HG03457 (cell line): Measurements from ENCODE around the gene ANKS3.
"Not testable (repeated sequence)": the region's sequence is repeated elsewhere in the genome, so short reads cannot be mapped to it uniquely, and the experiment has no call there.

Experiments
- ATAC-seq: cut with Tn5 transposase; IDR thresholded peaks from one replicate; pipeline ENCODE4 v1.9.1; 2021; ENCODE audit warnings: moderate number of reproducible peaks; ENCODE audit not compliant: unreplicated experiment

Gene ANKS3

DNA sequence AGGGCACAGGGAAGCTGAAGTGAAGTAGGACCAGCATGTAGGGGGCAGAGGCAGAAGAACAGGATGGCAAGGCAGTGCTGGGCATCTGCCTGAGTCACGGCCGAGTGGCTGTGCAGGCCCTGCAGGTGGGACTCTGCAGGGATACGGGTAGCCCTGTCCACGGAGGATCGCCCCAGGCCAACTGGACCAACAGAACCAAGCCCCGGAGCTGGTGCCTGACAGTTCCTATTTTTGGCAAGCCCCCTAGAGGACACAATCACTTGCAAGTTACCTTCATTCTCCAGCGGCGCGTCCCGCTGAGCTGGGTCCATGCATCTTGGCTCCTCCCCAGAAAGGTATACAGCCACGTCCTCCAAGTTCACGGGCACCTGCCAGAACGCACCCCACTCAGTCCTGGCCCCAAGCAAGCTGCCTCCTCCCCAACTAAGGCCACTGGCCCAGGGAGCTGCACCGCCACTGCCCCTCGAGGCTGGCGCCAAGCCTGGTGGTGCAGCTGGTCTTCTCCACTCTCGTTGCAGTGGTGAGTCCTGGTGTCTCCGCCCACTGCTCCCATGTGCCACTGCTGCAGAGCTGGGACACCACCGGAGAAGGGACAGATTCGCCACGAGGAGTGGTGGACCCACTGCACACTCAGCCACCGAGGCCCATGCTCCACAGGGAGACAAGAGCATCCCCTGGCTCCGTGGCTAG, 26.3 kb upstream of the ANKS3 start:
- no peak for ATAC-seq

DNA sequence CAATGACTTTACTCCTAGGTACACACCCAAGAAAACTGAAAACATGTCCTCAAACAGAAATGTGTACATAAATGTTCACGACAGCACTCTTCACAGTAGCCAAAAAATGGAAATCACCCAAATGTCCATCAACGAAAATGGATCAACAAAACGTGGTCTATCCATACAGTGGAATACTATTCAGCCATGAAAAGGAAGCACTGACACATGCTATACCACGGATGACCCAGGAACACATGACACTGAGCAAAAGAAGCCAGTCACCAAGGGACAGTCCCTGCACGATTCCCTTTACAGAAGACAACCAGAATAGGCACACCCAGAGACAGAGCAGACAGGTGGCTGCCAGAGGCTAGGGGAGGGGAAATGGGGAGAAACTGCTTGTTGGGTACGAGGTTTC, 21.6 kb upstream of the ANKS3 start:
- ATAC-seq = no peak

GRCh38 chr16:4754865-4755264, 20.8 kb upstream of the ANKS3 start:
- no peak for ATAC-seq

DNA sequence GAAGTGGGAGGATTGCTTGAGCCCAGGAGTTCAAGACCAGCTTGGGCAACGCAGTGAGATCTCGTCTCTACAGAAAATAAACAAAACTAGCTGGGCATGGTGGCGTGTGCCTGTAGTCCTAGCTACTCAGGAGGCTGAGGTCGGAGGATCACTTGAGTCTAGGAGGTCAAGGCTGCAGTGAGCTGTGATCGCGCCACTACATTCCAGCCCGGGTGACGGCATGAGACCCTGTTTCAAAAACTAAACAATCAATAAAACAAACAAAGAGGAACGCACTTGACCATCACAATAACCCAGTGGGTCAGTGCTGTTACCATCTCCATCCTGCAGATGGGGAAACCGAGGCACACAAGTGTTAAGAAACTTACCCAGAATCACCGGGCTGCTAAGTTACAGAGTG, 19.2 kb upstream of the ANKS3 start:
- no peak for ATAC-seq

DNA sequence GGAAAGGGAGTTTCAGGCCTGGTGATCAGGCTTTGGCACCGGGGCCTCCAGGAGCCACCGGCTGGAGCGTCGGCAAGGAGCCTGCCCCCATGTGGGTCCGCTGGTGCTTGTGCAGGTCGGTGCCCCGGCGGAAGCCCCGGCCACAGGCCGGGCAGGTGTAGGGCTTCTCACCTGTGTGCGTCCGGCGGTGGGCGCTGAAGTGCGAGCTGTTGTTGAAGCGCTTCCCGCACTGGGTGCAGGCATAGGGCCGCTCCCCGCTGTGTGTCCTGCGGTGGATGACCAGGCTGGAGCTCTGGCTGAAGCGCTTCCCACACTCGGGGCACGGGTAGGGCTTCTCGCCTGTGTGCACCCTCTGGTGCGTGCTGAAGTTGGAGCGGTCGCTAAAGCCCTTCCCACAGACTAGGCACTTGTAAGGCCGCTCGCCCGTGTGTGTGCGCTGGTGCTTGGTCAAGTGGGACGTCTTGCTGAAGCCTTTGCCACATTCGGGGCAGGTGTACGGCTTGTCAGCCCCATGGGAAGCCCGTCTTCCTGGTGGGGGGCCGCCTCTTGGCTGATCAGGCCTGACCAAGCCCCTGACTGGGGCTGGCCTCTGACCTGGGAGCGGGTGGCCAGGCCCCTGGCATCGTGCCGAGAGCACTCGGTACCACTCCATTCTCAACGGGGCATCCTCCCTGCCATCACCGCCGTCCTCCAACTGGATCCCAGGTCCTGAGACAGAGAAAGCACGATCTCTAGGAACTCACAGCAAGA, 18.5 kb upstream of the ANKS3 start:
- no peak for ATAC-seq

DNA sequence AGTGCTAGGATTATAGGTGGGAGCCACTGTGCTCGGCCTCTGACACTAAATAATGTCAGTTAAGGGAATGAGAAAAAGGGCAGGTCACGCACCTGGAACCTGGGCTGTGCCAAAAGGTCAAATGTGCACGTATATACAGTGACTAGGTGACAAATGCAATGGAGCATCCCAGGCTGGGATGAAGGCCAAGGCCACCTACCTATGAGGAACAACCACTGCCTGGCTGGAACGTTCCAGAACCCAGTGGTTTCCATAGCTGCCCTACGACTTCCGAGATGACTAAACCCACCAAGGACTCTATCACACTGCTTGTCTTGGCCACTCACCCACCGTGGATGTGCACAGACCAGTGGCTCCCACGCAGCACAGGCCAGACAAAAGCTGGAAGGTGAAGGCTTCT, 16.8 kb upstream of the ANKS3 start:
- no peak for ATAC-seq

- no peak for ATAC-seq
These were observed 15.7 kb upstream of the ANKS3 start for GRCh38 chr16:4749700-4750257.

DNA sequence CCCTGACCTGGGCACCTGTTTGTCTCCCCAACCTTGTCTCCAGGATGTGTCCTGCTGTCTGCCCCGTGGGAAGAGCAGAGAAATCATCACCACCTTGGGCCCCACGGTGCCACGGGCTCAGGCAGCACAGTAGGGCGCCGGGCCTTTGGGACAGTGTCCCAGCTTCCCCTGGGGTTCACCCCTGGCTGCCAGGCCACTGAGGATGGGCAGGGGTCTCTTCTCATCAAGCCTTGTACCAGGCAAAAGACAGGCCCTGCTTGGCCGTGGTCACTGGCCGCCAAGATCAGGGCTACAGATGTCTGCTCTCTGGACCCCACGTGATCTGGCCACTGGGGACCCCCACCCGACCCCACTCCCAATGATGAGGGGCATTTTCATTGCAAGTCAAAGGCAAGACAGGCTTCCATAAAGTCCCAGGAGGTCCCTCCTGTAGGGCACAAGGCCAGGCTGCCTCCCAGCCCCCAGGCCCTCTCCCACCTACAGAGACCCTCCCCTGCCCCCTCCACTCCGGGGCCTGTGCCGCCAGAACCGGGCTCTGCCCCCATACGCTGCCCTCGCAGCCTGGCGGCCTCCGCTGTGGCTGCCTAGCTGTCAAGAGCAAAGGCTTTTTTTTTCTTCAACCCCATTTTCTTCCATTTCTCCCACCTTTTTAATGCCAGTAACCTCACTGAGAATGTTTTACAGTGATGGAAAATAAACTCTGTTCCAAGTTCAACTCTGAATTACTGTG, 14.8 kb upstream of the ANKS3 start:
- no peak for ATAC-seq

DNA sequence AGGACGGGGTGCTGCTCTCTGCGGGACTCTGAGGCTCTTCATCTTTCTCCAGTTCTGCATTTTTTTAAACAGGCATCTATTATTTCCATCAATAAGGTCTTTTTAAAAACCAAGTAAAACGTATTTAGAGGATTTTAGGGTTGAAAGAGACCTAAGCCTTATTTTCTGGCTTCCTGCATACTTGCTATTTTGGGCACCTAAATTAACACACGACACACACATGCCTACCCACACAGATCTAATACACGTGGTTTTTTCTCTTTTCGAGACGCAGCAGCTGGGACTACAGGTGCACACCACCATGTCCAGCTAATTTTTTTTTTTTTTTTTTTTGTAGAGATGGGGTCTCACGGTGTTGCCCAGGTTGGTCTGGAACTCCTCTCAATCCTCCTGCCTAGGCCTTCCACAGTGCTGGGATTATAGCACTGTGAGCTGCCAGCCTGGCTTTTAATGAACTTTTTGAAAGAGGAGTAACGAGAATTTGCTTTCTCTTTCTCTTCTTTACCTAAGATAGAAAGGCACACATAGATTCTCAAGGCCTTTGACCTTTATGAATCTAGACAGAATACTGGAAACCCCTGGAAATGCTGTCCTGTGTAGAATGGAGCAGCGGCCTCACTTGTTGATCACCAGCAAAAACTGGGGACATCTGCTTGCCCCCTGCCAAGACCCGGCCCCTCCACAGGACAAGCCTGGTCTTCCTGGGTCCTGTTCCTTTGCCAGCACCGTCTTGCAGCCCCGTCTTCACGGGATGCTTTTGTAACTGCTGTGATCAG, 14.0 kb upstream of the ANKS3 start:
- no peak for ATAC-seq

GRCh38 chr16:4746991-4747574, 13.0 kb upstream of the ANKS3 start:
- ATAC-seq = no peak

DNA sequence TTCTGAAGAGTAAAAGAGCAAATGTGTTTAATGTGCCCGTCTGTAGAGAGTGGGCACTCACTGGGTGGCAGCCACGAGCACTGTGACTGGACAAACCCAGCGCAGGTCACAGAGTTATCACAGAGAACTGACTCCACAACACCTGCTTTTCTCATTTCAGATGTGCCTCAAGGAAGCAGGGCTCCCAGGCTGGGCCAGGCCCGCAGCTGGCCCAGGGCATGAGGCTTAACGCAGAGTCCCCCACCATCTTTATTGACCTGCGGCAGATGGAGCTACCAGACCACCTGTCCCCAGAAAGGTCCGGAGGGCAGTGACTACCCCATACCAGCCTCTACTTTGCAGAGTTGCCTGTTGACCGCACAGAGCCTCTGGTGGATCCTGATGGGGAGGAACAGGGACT, 12.1 kb upstream of the ANKS3 start:
- ATAC-seq = no peak

DNA sequence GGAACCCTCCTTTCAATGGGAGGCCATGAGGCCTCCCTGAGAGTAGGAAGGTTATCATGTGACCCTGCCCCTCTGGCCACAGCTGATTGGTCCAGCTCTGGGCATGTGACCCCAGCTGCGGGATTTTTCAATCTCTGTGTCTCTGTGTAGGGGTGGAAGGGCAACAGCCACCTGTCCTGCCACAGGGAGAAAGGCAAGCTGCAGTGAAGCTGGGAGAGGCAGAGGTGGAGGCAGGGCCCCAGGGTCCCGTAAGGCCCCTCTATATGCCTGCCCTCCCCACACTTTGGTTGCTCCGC, 11.2 kb upstream of the ANKS3 start:
- ATAC-seq = no peak

GRCh38 chr16:4744555-4745273, 10.6 kb upstream of the ANKS3 start:
- no peak for ATAC-seq

GRCh38 chr16:4743226-4743878, 9.3 kb upstream of the ANKS3 start:
- no peak for ATAC-seq

- ATAC-seq = not testable (repeated sequence)
These were observed 4.3 kb upstream of the ANKS3 start for GRCh38 chr16:4738370-4738769.

GRCh38 chr16:4737545-4737944, 3.5 kb upstream of the ANKS3 start:
- no peak for ATAC-seq

DNA sequence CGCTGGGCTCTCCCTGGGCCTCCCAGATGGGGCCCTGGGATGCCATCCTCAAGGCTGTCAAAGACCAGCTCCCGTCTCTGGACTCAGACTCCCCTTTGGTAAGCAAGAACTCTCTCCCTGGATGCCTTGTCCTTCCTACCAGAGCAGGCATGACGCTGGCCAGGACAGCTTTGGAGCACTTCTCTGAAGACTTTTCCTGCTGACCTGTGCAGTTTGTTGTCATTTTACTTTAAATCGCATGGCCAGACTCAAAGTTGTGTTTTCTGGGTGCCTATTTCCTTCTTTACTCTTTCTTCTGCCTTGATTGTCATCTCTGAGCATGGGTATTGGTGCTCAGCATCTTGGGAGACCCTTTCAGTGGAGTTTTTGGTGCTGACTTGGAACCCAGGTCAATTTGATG, 2.5 kb upstream of the ANKS3 start:
- ATAC-seq = no peak

DNA sequence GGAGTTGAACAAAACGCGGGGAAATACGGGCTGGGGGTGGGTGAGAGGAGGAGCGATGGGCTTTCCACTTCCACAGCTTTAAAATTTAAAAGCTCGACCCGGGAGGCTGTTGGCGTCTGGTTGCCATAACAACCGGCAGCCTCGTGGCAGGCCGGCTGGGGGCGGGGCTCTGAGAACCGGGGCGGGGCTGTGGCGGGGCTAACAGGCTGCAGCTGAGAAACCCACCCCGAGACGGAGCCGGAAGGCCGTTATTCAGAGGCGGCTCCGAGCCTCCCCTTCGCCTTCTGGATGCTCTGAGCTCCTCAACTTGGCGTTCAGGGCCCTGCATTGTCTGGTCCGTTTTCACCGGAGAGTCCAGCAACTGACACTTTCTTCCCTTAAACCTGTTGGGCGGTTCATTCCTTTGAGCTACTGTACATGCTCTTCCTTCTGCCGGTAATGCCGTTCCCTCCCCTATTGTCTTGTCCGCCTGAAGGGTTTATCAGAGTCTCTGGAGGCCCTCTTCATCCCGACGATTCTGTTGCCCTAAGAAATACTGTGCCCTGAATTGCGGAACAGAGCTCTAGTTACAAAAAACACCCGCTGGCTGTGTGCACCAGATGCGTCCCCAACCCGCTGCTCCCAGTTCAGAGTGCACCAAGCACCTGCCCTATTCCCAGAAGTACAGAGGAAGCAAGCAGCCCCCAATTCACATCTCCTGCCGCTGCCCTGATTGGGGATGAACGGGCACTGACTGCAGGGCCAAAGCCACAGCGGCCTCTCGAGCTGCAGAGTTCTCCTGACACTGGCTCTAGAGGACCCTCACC, 862 bp upstream of the ANKS3 start:
- ATAC-seq = peak; percentile 43

DNA sequence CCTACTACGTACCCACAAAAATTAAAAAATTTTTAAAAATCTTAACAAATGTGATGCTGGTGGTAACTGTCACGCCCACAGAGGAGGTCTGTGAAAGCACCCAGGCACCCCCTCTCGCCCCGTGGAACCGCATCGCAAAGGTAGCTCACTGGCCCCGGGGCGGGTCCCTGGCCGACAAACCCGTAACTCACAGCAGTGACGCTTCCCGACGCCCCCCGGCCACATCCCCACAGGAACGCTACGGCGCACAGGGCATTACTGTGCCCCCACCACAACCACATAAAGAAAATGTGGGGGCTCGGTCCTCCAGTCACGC, 366 bp downstream of the ANKS3 start:
- no peak for ATAC-seq
